HCT116 (cell line): Measurements from ENCODE around the gene GPC5. TPM values are rescaled to one million over a fixed set of nuclear protein-coding genes. Genes with fewer than 3 reads are reported as not detected.

Experiments used
- ATAC-seq: fragments of 200-7000 bp; cut with Tn5 transposase; 2 replicates; pipeline ENCODE4 v1.9.1; 2020; ENCODE audit warnings: mild to moderate bottlenecking, moderate library complexity
- BruUV-seq: library from RNA; stranded (reverse); fragments of 400-500 nt; replicated peaks from 2 replicates; lab custom pipeline; 2021; lab: Mats Ljungman, UMichigan
- CTCF ChIA-PET: fragments of 300-600 bp; sonication (Branson Sonifier 250); formaldehyde crosslinking; loops from one replicate; lab custom pipeline; 2021; ENCODE audit warnings: antibody characterized with exemption; lab: Charles Lee
- POLR2A ChIA-PET: fragments of 300-600, 350-600 bp; sonication (Branson Sonifier 250); formaldehyde crosslinking; loops from one replicate; lab custom pipeline; 2021; ENCODE audit warnings: antibody characterized with exemption; lab: Charles Lee
- RAD21 ChIA-PET, 2 experiments: fragments of 300-600 bp; sonication (Branson Sonifier 250); formaldehyde crosslinking; loops; one replicate each; lab custom pipeline; 2023; ENCODE audit warnings: low total read pairs in 2 of 2; ENCODE audit not compliant: uncharacterized antibody in 2 of 2, unreplicated experiment in 2 of 2, low non-redundant PET in 1 of 2; lab: Charles Lee
- DNase-seq: peaks from one replicate; pipeline ENCODE4 v3.0.0-alpha.2; 2010; ENCODE audit warnings: low read depth, low spot score
- H2AFZ ChIP-seq: fragments of 200-600 bp; shearing (Covaris generic), sonication (generic); 2 replicates; pipeline ENCODE4 v1.6.1; 2017; ENCODE audit warnings: low read depth, mixed run types, mixed read lengths, antibody characterized with exemption, low read length; ENCODE audit not compliant: poor library complexity, severe bottlenecking
- H3K27ac ChIP-seq: 2 replicates; pipeline ENCODE4 v1.5.1; 2012; ENCODE audit warnings: low read depth, low read length
- H3K27me3 ChIP-seq: fragments of 200-600 bp; sonication (generic); 2 replicates; pipeline ENCODE4 v1.6.1; 2016; ENCODE audit warnings: mixed run types, low read length, mixed read lengths; ENCODE audit not compliant: insufficient read depth
- H3K36me3 ChIP-seq, 2 experiments: fragments of 200-500 bp in 1 of 2; fragments of 200-600 bp in 1 of 2; sonication (Bioruptor generic) in 1 of 2; sonication (generic) in 1 of 2; 2 replicates each; pipeline versions ENCODE4 v1.5.1 to v1.6.1; 2014 to 2016; ENCODE audit warnings: low read length in 2 of 2, inconsistent platforms in 1 of 2, mixed read lengths in 1 of 2, mixed run types in 1 of 2; ENCODE audit not compliant: insufficient read depth in 2 of 2, control insufficient read depth in 1 of 2
- H3K4me1 ChIP-seq, 2 experiments: fragments of 200-600 bp in 1 of 2; sonication (generic) in 1 of 2; 2 replicates each; pipeline versions ENCODE4 v1.5.1 to v1.6.1; 2012 to 2017; ENCODE audit warnings: low read length in 2 of 2, inconsistent platforms in 1 of 2, mild to moderate bottlenecking in 1 of 2, mixed read lengths in 1 of 2, mixed run types in 1 of 2, moderate library complexity in 1 of 2; ENCODE audit not compliant: insufficient read depth in 2 of 2, control insufficient read depth in 1 of 2
- H3K4me2 ChIP-seq: fragments of 200-600 bp; sonication (generic); 2 replicates; pipeline ENCODE4 v1.6.1; 2017; ENCODE audit warnings: mixed run types, low read length, mixed read lengths
- H3K4me3 ChIP-seq, 2 experiments: fragments of 200-600 bp in 1 of 2; sonication (generic) in 1 of 2; replicated peaks in 1 of 2; 2 replicates each; pipeline ENCODE4 v1.5.1; 2011 to 2016; ENCODE audit warnings: low read length in 2 of 2, control low read depth in 1 of 2, low read depth in 1 of 2, mild to moderate bottlenecking in 1 of 2, mixed read lengths in 1 of 2, mixed run types in 1 of 2
- H3K79me2 ChIP-seq: fragments of 200-600 bp; sonication (generic); 2 replicates; pipeline ENCODE4 v1.6.1; 2017; ENCODE audit warnings: mild to moderate bottlenecking, mixed run types, low read length, moderate library complexity, mixed read lengths; ENCODE audit not compliant: insufficient read depth
- H3K9ac ChIP-seq: fragments of 200-600 bp; sonication (generic); 2 replicates; pipeline ENCODE4 v1.6.1; 2016; ENCODE audit warnings: low read length, mixed read lengths
- H3K9me2 ChIP-seq: fragments of 200-600 bp; sonication (generic), shearing (Covaris generic); 2 replicates; pipeline ENCODE4 v1.6.1; 2017; ENCODE audit warnings: mixed run types, mild to moderate bottlenecking, moderate library complexity; ENCODE audit not compliant: insufficient read depth
- H3K9me3 ChIP-seq, 2 experiments: fragments of 200-500 bp in 1 of 2; fragments of 200-600 bp in 1 of 2; sonication (Bioruptor generic) in 1 of 2; sonication (generic) in 1 of 2; 2 replicates each; pipeline ENCODE4 v1.6.1; 2014 to 2017; ENCODE audit warnings: low read length in 2 of 2, mixed read lengths in 2 of 2, inconsistent platforms in 1 of 2, low read depth in 1 of 2, mild to moderate bottlenecking in 1 of 2, mixed run types in 1 of 2, moderate library complexity in 1 of 2; ENCODE audit not compliant: control insufficient read depth in 1 of 2, insufficient read depth in 1 of 2
- H4K20me1 ChIP-seq: fragments of 200-600 bp; sonication (generic), shearing (Covaris generic); 2 replicates; pipeline ENCODE4 v1.6.1; 2017; ENCODE audit warnings: mixed run types, mild to moderate bottlenecking, moderate library complexity; ENCODE audit not compliant: insufficient read depth
- CBX3 ChIP-seq: IDR thresholded peaks from 2 replicates; pipeline ENCODE4 v1.6.1; 2012; ENCODE audit warnings: low read depth
- CTCF ChIP-seq, 3 experiments: fragments of 200-600 bp in 1 of 3; sonication (generic) in 1 of 3; IDR thresholded peaks in 2 of 3; conservative IDR thresholded peaks in 1 of 3; 2 replicates each; pipeline ENCODE4 v1.5.1; 2012 to 2017; ENCODE audit warnings: low read depth in 2 of 3, low read length in 2 of 3, antibody characterized with exemption in 1 of 3, borderline replicate concordance in 1 of 3, control low read depth in 1 of 3, mild to moderate bottlenecking in 1 of 3, mixed read lengths in 1 of 3, mixed run types in 1 of 3, moderate library complexity in 1 of 3; ENCODE audit not compliant: insufficient read depth in 1 of 3
- ELF1 ChIP-seq: IDR thresholded peaks from 2 replicates; pipeline ENCODE4 v1.6.1; 2012; ENCODE audit warnings: low read depth, borderline replicate concordance
- EZH2 ChIP-seq: fragments of 200-600 bp; sonication (generic); IDR thresholded peaks from 2 replicates; pipeline ENCODE4 v1.6.1; 2017; ENCODE audit warnings: antibody characterized with exemption, mixed run types
- JUND ChIP-seq: IDR thresholded peaks from 2 replicates; pipeline ENCODE4 v1.6.1; 2012
- RAD21 ChIP-seq: IDR thresholded peaks from 2 replicates; pipeline ENCODE4 v1.6.1; 2012; ENCODE audit warnings: low read depth, mild to moderate bottlenecking
- SIN3A ChIP-seq: IDR thresholded peaks from 2 replicates; pipeline ENCODE4 v1.6.1; 2012; ENCODE audit warnings: low read depth
- SP1 ChIP-seq: IDR thresholded peaks from 2 replicates; pipeline ENCODE4 v1.6.1; 2012; ENCODE audit warnings: low read depth
- SRF ChIP-seq: IDR thresholded peaks from 2 replicates; pipeline ENCODE4 v1.6.1; 2012; ENCODE audit warnings: low read depth
- TCF7L2 ChIP-seq: IDR thresholded peaks from 2 replicates; pipeline ENCODE4 v1.7.0; 2011; ENCODE audit warnings: borderline replicate concordance, inconsistent platforms; ENCODE audit not compliant: insufficient read depth, insufficient read length; ENCODE audit errors: extremely low read depth
- ZBTB33 ChIP-seq: IDR thresholded peaks from 2 replicates; pipeline ENCODE4 v1.6.1; 2011; ENCODE audit warnings: mild to moderate bottlenecking, low read length, moderate library complexity; ENCODE audit not compliant: insufficient replicate concordance; ENCODE audit errors: extremely low read depth
- ZFX ChIP-seq: fragments of 450-650 bp; IDR thresholded peaks from 2 replicates; pipeline ENCODE4 v1.6.1; 2017
- ZNF274 ChIP-seq: fragments of 200-500 bp; sonication (Bioruptor generic); IDR thresholded peaks from 2 replicates; pipeline ENCODE4 v1.6.1; 2014; ENCODE audit warnings: mild to moderate bottlenecking, low read depth, low read length, inconsistent platforms
- intact Hi-C: fragments of 100-400 bp; cut with micrococcal nuclease; formaldehyde crosslinking; loops from 2 replicates; pipeline ENCODE4 v1.10.0; 2022
- total RNA-seq: library from RNA; stranded (reverse); gene quantifications from one replicate; pipeline ENCODE4 v1.2.1, GENCODE V29; 2021; ENCODE audit not compliant: unreplicated experiment

The GPC5 gene
- total RNA-seq, 1 experiment from 2014 or later = not detected

- TF ChIP-seq SIN3A = no peak
- TF ChIP-seq CTCF (IDR thresholded peaks at IDR 0.05 in 2 of 3, conservative IDR thresholded peaks at IDR 0.05 in 1 of 3; ENCODE audit: borderline replicate concordance in 1 of 3, insufficient read depth in 1 of 3, low read depth in 2 of 3, low read length in 2 of 3) = no peak
- TF ChIP-seq ELF1 = no peak
- TF ChIP-seq ZFX = no peak
- no peak for TF ChIP-seq SP1
- TF ChIP-seq SRF = no peak
- no peak for TF ChIP-seq ZNF274
- no peak for TF ChIP-seq RAD21
- no peak for TF ChIP-seq ZBTB33
- no peak for TF ChIP-seq JUND
- TF ChIP-seq TCF7L2 = no peak
- TF ChIP-seq CBX3 = no peak
- no peak for TF ChIP-seq EZH2
- CTCF ChIA-PET = no interaction called here
- H3K27me3 ChIP-seq = no peaks in the 10 kb centered on the region
- no peaks in the 10 kb centered on the region for H3K79me2 ChIP-seq
- H2AFZ ChIP-seq = no peak overlapping the region
- H3K36me3 ChIP-seq = no peaks in the 10 kb centered on the region
- no peak overlapping the region for H3K27ac ChIP-seq
- H3K9ac ChIP-seq = no peak overlapping the region
- ATAC-seq (no peak), DNase-seq (no peak)
- intact Hi-C loops = no loop called here
- POLR2A ChIA-PET = no interaction called here
- no peaks in the 10 kb centered on the region for H4K20me1 ChIP-seq
- no TSS peak for BruUV-seq
- H3K4me2 ChIP-seq = no peak overlapping the region
- no peaks in the 10 kb centered on the region for H3K4me1 ChIP-seq
- no peaks in the 10 kb centered on the region for H3K9me2 ChIP-seq
- RAD21 ChIA-PET = no interaction called here
- H3K9me3 ChIP-seq = peaks cover 11 to 16% of the 10 kb centered on the region in 2 experiments; a peak in 2 of 4 replicates
- H3K4me3 ChIP-seq = no peak overlapping the region
Observed at GRCh38 chr13:91747186-91747585, 348.8 kb downstream of the GPC5 start.
